HepG2 (cell line): Measurements from ENCODE around the gene PIGW. TPM values are rescaled to one million over a fixed set of nuclear protein-coding genes. Genes with fewer than 3 reads are reported as not detected.

Experiments
- BCL6 ChIP-seq: IDR thresholded peaks from 2 replicates; pipeline ENCODE4 v1.6.1; 2016; ENCODE audit warnings: missing genetic modification reagents, missing compliant biosample characterization
- CHD2 ChIP-seq: IDR thresholded peaks from 2 replicates; pipeline ENCODE4 v1.6.1; 2011; ENCODE audit warnings: low read depth, low read length, improper control_type of control experiment
- FOXA3 ChIP-seq: IDR thresholded peaks from 2 replicates; pipeline ENCODE4 v1.6.1; 2016; ENCODE audit warnings: missing genetic modification reagents, missing compliant biosample characterization
- HDAC1 ChIP-seq: sonication (generic); formaldehyde crosslinking; IDR thresholded peaks from 2 replicates; pipeline ENCODE4 v1.5.1; 2020; ENCODE audit warnings: mild to moderate bottlenecking, missing genetic modification reagents
- HNRNPH1 ChIP-seq: fragments of 200-400 bp; formaldehyde crosslinking; optimal IDR thresholded peaks from 2 replicates; pipeline ENCODE3; 2017; ENCODE audit warnings: mild to moderate bottlenecking, low read depth, low read length
- KLF6 ChIP-seq: IDR thresholded peaks from 2 replicates; pipeline ENCODE4 v1.8.0; 2016; ENCODE audit warnings: missing biosample characterization, missing genetic modification reagents
- MAFG ChIP-seq: sonication (generic); formaldehyde crosslinking; IDR thresholded peaks from 2 replicates; pipeline ENCODE4 v1.5.1; 2020; ENCODE audit warnings: mild to moderate bottlenecking, missing genetic modification reagents
- MEF2D ChIP-seq: sonication (generic); formaldehyde crosslinking; IDR thresholded peaks from 2 replicates; pipeline ENCODE4 v1.5.1; 2020; ENCODE audit warnings: mild to moderate bottlenecking, missing genetic modification reagents
- RFXAP ChIP-seq: sonication (generic); formaldehyde crosslinking; IDR thresholded peaks from 2 replicates; pipeline ENCODE4 v1.4.0; 2020; ENCODE audit warnings: missing genetic modification reagents, borderline replicate concordance
- TRIM24 ChIP-seq: sonication (generic); formaldehyde crosslinking; IDR thresholded peaks from 2 replicates; pipeline ENCODE4 v1.8.0; 2022; ENCODE audit warnings: mild to moderate bottlenecking, missing genetic modification reagents
- ZC3H13 ChIP-seq: sonication (generic); formaldehyde crosslinking; IDR thresholded peaks from 2 replicates; pipeline ENCODE4 v1.8.1; 2023; ENCODE audit warnings: mild to moderate bottlenecking, missing genetic modification reagents, moderate library complexity
- ZNF546 ChIP-seq: sonication (generic); formaldehyde crosslinking; conservative IDR thresholded peaks from 2 replicates; pipeline ENCODE4 v1.8.1; 2023; ENCODE audit warnings: mild to moderate bottlenecking, missing genetic modification reagents
- ZNF562 ChIP-seq: sonication (generic); formaldehyde crosslinking; IDR thresholded peaks from 2 replicates; pipeline ENCODE4 v1.8.0; 2022; ENCODE audit warnings: missing genetic modification reagents, borderline replicate concordance
- ZNF616 ChIP-seq: sonication (generic); formaldehyde crosslinking; IDR thresholded peaks from 2 replicates; pipeline ENCODE4 v1.5.0; 2020; ENCODE audit warnings: low read depth, mild to moderate bottlenecking, missing genetic modification reagents
- ZNF629 ChIP-seq: sonication (generic); formaldehyde crosslinking; conservative IDR thresholded peaks from 2 replicates; pipeline ENCODE4 v1.5.0; 2020; ENCODE audit warnings: missing genetic modification reagents
- ZNF713 ChIP-seq: sonication (generic); formaldehyde crosslinking; IDR thresholded peaks from 2 replicates; pipeline ENCODE4 v1.4.0; 2020; ENCODE audit warnings: mild to moderate bottlenecking, missing genetic modification reagents
- ZNF746 ChIP-seq: sonication (generic); formaldehyde crosslinking; IDR thresholded peaks from 2 replicates; pipeline ENCODE4 v1.8.0; 2022; ENCODE audit warnings: mild to moderate bottlenecking, missing genetic modification reagents
- polyA plus RNA-seq, 8 experiments: library from polyadenylated mRNA; depleted of rRNA in 3 of 8; stranded (reverse) in 7 of 8; unstranded in 1 of 8; fragments of >200 nt; fragmentation: Illumina TruSeq in 4 of 8; extraction: Trizol in 4 of 8; gene quantifications; 2 replicates each; pipeline versions ENCODE4 v1.2.1 to v1.2.3, GENCODE V29; 2011 to 2016; ENCODE audit warnings: low read depth in 4 of 8, missing spikeins in 1 of 8, mixed read lengths in 1 of 8; ENCODE audit not compliant: insufficient read depth in 1 of 8
- total RNA-seq, 5 experiments: library from RNA; depleted of rRNA; stranded (reverse); fragments of >200 nt; fragmentation: Illumina TruSeq; extraction: Trizol; gene quantifications; 2 replicates each; pipeline ENCODE4 v1.2.3, GENCODE V29; 2016; ENCODE audit warnings: low read depth in 1 of 5
- TF ChIP-seq, protein P1 (sequence below), 2 experiments: sonication (generic) in 1 of 2; formaldehyde crosslinking in 1 of 2; IDR thresholded peaks; 2 replicates each; pipeline versions ENCODE4 v1.6.1 to v1.9.0; 2014 to 2022; ENCODE audit warnings: antibody characterized with exemption in 1 of 2, borderline replicate concordance in 1 of 2, inconsistent platforms in 1 of 2, low read depth in 1 of 2, missing genetic modification reagents in 1 of 2
- TF ChIP-seq, protein P2 (sequence below): sonication (generic); formaldehyde crosslinking; IDR thresholded peaks from 2 replicates; pipeline ENCODE4 v1.5.1; 2020; ENCODE audit warnings: mild to moderate bottlenecking, missing genetic modification reagents, moderate library complexity

PIGW gene
- total and polyA plus RNA-seq, 2 of the 13 experiments (the other 11 are each of a cell fraction or from before 2014, with no cell fraction given): 9.0 to 24.0 TPM

DNA sequence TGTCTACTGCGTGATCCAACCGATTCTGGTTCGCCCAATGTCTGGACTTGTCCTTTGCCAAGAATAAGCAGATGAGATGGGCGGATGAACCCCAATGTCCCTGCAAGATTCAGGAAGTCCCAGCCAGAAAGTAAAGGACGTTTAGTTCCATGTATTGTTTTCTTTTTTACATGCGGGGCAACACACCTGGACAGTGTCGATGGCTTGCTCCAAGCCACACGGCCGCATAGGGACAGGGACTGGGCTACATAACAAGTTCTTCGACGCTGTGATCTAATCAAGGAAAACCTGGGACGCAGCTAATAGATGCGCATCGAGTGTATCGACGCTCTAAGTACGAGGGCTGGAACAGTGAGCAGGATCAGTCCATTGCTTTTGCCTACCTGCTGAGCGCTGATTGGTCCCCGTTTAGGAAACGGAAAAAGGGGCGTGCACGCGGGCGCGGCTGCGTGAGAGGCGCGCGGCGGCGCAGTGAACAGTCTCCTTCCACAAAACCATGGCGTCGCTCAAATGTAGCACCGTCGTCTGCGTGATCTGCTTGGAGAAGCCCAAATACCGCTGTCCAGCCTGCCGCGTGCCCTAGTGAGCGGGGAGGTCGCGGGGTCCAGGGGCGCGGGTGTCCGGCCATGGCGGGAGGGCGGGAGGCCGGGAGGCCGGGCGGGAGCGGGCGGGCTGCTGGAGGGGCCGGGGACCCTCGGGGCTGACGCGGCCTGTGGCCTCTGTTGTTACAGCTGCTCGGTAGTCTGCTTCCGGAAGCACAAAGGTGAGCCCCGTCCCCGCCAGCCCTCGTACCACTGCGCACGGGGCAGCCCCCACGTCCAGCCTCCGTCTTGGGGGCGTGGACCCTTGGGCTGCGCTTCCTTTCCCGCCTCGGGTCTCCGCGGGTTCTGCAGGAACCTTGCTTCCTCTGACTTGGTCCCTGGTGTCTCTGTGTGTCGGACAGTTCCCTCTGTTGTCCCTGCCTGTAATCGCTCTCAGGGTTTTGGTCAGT is 48.3 kb upstream of the PIGW start, which contains the start of gene ZNHIT3 (continued):
- TF ChIP-seq, protein P1, sequence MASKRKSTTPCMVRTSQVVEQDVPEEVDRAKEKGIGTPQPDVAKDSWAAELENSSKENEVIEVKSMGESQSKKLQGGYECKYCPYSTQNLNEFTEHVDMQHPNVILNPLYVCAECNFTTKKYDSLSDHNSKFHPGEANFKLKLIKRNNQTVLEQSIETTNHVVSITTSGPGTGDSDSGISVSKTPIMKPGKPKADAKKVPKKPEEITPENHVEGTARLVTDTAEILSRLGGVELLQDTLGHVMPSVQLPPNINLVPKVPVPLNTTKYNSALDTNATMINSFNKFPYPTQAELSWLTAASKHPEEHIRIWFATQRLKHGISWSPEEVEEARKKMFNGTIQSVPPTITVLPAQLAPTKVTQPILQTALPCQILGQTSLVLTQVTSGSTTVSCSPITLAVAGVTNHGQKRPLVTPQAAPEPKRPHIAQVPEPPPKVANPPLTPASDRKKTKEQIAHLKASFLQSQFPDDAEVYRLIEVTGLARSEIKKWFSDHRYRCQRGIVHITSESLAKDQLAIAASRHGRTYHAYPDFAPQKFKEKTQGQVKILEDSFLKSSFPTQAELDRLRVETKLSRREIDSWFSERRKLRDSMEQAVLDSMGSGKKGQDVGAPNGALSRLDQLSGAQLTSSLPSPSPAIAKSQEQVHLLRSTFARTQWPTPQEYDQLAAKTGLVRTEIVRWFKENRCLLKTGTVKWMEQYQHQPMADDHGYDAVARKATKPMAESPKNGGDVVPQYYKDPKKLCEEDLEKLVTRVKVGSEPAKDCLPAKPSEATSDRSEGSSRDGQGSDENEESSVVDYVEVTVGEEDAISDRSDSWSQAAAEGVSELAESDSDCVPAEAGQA (IDR thresholded peaks at IDR 0.05; ENCODE audit: low read depth): no peak; the same call in 1 of the 2 replicates
- TF ChIP-seq, protein P1 (CRISPR knock-in tag; IDR thresholded peaks at IDR 0.05; ENCODE audit: borderline replicate concordance): no peak
- TF ChIP-seq ZNF746 (CRISPR knock-in tag): no peak
- TF ChIP-seq MEF2D (CRISPR knock-in tag): peak; percentile 81
- no peak for TF ChIP-seq MAFG (CRISPR knock-in tag)
- TF ChIP-seq ZNF629 (CRISPR knock-in tag): no peak
- TF ChIP-seq ZC3H13 (CRISPR knock-in tag): no peak; the same call in 1 of the 2 replicates
- no peak for TF ChIP-seq ZNF713 (CRISPR knock-in tag)
- TF ChIP-seq KLF6 (CRISPR knock-in tag): 0 out of 2 replicates have a peak, but pooled peaks have one; percentile 59
- peak; percentile 68; the same call in 1 of the 2 replicates for TF ChIP-seq ZNF616 (CRISPR knock-in tag)
- peak; percentile 65 for TF ChIP-seq FOXA3 (CRISPR knock-in tag)
- TF ChIP-seq BCL6 (CRISPR knock-in tag): peak; percentile 41; the same call in 1 of the 2 replicates
- TF ChIP-seq HDAC1 (CRISPR knock-in tag): peak; percentile 48; the same call in 1 of the 2 replicates
- no peak for TF ChIP-seq ZNF562
- no peak for TF ChIP-seq HNRNPH1
- TF ChIP-seq, protein P2, sequence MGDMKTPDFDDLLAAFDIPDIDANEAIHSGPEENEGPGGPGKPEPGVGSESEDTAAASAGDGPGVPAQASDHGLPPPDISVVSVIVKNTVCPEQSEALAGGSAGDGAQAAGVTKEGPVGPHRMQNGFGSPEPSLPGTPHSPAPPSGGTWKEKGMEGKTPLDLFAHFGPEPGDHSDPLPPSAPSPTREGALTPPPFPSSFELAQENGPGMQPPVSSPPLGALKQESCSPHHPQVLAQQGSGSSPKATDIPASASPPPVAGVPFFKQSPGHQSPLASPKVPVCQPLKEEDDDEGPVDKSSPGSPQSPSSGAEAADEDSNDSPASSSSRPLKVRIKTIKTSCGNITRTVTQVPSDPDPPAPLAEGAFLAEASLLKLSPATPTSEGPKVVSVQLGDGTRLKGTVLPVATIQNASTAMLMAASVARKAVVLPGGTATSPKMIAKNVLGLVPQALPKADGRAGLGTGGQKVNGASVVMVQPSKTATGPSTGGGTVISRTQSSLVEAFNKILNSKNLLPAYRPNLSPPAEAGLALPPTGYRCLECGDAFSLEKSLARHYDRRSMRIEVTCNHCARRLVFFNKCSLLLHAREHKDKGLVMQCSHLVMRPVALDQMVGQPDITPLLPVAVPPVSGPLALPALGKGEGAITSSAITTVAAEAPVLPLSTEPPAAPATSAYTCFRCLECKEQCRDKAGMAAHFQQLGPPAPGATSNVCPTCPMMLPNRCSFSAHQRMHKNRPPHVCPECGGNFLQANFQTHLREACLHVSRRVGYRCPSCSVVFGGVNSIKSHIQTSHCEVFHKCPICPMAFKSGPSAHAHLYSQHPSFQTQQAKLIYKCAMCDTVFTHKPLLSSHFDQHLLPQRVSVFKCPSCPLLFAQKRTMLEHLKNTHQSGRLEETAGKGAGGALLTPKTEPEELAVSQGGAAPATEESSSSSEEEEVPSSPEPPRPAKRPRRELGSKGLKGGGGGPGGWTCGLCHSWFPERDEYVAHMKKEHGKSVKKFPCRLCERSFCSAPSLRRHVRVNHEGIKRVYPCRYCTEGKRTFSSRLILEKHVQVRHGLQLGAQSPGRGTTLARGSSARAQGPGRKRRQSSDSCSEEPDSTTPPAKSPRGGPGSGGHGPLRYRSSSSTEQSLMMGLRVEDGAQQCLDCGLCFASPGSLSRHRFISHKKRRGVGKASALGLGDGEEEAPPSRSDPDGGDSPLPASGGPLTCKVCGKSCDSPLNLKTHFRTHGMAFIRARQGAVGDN (CRISPR knock-in tag): peak; percentile 94
- peak; percentile 79; the same call in 1 of the 2 replicates for TF ChIP-seq ZNF546 (CRISPR knock-in tag)
- peak; percentile 20; the same call in 1 of the 2 replicates for TF ChIP-seq CHD2
- no peak for TF ChIP-seq TRIM24 (CRISPR knock-in tag)
- peak; percentile 77; the same call in 1 of the 2 replicates for TF ChIP-seq RFXAP (CRISPR knock-in tag)
